Neuronal stem cell (in vitro differentiated cells): Measurements from ENCODE around the gene TGM6.

ENCODE experiments used
- DNase-seq: peaks from one replicate; pipeline ENCODE4 v3.0.0-alpha.2; 2013; ENCODE audit warnings: low spot score
- H2AFZ ChIP-seq: one replicate; pipeline ENCODE4 v1.6.1; 2013; ENCODE audit warnings: mild to moderate bottlenecking, low read length, inconsistent platforms
- H2AK5ac ChIP-seq: 2 replicates; pipeline ENCODE4 v1.6.1; 2013; ENCODE audit warnings: low read depth, mild to moderate bottlenecking, inconsistent platforms, low read length, moderate library complexity, mixed read lengths
- H2BK120ac ChIP-seq: 2 replicates; pipeline ENCODE4 v1.6.1; 2013; ENCODE audit warnings: low read depth, mild to moderate bottlenecking, inconsistent platforms, low read length, moderate library complexity, mixed read lengths
- H2BK12ac ChIP-seq: one replicate; pipeline ENCODE4 v1.6.1; 2013; ENCODE audit warnings: low read length, inconsistent platforms
- H2BK15ac ChIP-seq: 2 replicates; pipeline ENCODE4 v1.6.1; 2013; ENCODE audit warnings: mild to moderate bottlenecking, low read length, inconsistent platforms, mixed read lengths
- H2BK5ac ChIP-seq: one replicate; pipeline ENCODE4 v1.6.1; 2013; ENCODE audit warnings: inconsistent platforms, mild to moderate bottlenecking, low read length, moderate library complexity
- H3K14ac ChIP-seq: one replicate; pipeline ENCODE4 v1.6.1; 2013; ENCODE audit warnings: low read length, inconsistent platforms
- H3K18ac ChIP-seq: 2 replicates; pipeline ENCODE4 v1.6.1; 2013; ENCODE audit warnings: low read length, inconsistent platforms
- H3K23ac ChIP-seq: 2 replicates; pipeline ENCODE4 v1.6.1; 2013; ENCODE audit warnings: low read depth, mild to moderate bottlenecking, mixed read lengths, low read length, inconsistent platforms; ENCODE audit not compliant: poor library complexity
- H3K27ac ChIP-seq: replicated peaks from 3 replicates; pipeline ENCODE4 v1.5.1; 2013; ENCODE audit warnings: low read length, inconsistent platforms
- H3K27me3 ChIP-seq, 3 experiments: 2 replicates each; pipeline ENCODE4 v1.6.1; 2013; ENCODE audit warnings: low read length in 3 of 3, mild to moderate bottlenecking in 2 of 3, inconsistent platforms in 1 of 3, low read depth in 1 of 3, mixed read lengths in 1 of 3, moderate library complexity in 1 of 3; ENCODE audit not compliant: control insufficient read depth in 3 of 3, insufficient read depth in 3 of 3
- H3K36me3 ChIP-seq, 2 donors: replicated peaks in 1 of 2; 2 replicates each; pipeline ENCODE4 v1.6.1; 2013; ENCODE audit warnings: low read length in 2 of 2; ENCODE audit not compliant: control insufficient read depth in 2 of 2, insufficient read depth in 2 of 2
- H3K4ac ChIP-seq: 2 replicates; pipeline ENCODE4 v1.6.1; 2013; ENCODE audit warnings: inconsistent platforms, mild to moderate bottlenecking, low read length, moderate library complexity
- H3K4me1 ChIP-seq, 2 donors: 1 replicate in 1 of 2; 2 replicates in 1 of 2; pipeline ENCODE4 v1.6.1; 2013; ENCODE audit warnings: low read length in 2 of 2, low read depth in 1 of 2; ENCODE audit not compliant: control insufficient read depth in 2 of 2, insufficient read depth in 1 of 2
- H3K4me2 ChIP-seq: one replicate; pipeline ENCODE4 v1.6.1; 2013; ENCODE audit warnings: mild to moderate bottlenecking, low read length, inconsistent platforms; ENCODE audit not compliant: insufficient read depth, poor library complexity, severe bottlenecking
- H3K4me3 ChIP-seq, 2 donors: 2 replicates each; pipeline ENCODE4 v1.5.1; 2013; ENCODE audit warnings: low read length in 2 of 2, mild to moderate bottlenecking in 2 of 2, inconsistent platforms in 1 of 2, moderate library complexity in 1 of 2
- H3K79me1 ChIP-seq: one replicate; pipeline ENCODE4 v1.6.1; 2013; ENCODE audit warnings: low read depth, mild to moderate bottlenecking, inconsistent platforms, low read length, moderate library complexity
- H3K9ac ChIP-seq: one replicate; pipeline ENCODE4 v1.6.1; 2013; ENCODE audit warnings: mild to moderate bottlenecking, low read depth, low read length, inconsistent platforms; ENCODE audit not compliant: poor library complexity
- H3K9me3 ChIP-seq, 2 donors: replicated peaks in 1 of 2; 2 replicates each; pipeline versions ENCODE3 to v1.6.1; 2013; ENCODE audit warnings: low read length in 2 of 2, mild to moderate bottlenecking in 2 of 2, inconsistent platforms in 1 of 2, low read depth in 1 of 2, mixed read lengths in 1 of 2, moderate library complexity in 1 of 2; ENCODE audit not compliant: control insufficient read depth in 2 of 2, insufficient read depth in 1 of 2
- H4K8ac ChIP-seq: one replicate; pipeline ENCODE4 v1.6.1; 2013; ENCODE audit warnings: low read depth, mild to moderate bottlenecking, inconsistent platforms, low read length, moderate library complexity
- H4K91ac ChIP-seq: one replicate; pipeline ENCODE4 v1.6.1; 2013; ENCODE audit warnings: low read length, low read depth, mild to moderate bottlenecking, inconsistent platforms; ENCODE audit not compliant: poor library complexity
- WGBS, 2 donors: extraction: QIAGEN DNeasy Blood & Tissue Kit; methylation state at CpG; one replicate each; pipeline ENCODE4 v1.1.7; 2013; ENCODE audit warnings: missing lambda C conversion rate in 2 of 2, mixed read lengths in 1 of 2; ENCODE audit not compliant: insufficient read length in 2 of 2, insufficient replicate concordance in 1 of 2; ENCODE audit errors: extremely low coverage in 2 of 2; 5-methylcytosine and 5-hydroxymethylcytosine counted together

Gene TGM6

DNA sequence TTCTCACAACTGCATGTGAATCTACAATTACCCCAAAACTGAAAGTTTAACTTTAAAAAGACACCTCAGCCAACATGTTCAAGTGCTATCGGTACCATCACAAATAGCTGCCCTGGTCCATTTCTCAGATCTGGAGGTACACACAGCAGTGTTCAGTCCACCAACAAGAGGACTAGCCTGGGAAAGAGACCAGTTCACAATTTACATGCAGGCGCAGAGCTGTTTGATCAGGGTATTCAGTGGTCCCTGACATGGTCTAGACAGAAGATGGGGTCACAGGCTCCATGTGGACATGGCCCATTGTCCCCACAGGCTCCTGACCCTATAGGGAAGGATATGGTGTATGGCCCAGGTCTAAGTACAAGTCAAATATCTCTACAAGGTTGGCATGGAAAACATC is 15.6 kb upstream of the TGM6 start:
- Histone ChIP-seq H2BK120ac (no peak overlapping the region), H3K9me3 (peaks cover 0 to 2% of the 10 kb centered on the region in 2 donors), H2BK12ac (no peak overlapping the region), H4K8ac (no peak overlapping the region), H3K14ac (no peak overlapping the region), H3K4me1 (no peaks in the 10 kb centered on the region), H3K27ac (no peak overlapping the region), H3K27me3 (no peaks in the 10 kb centered on the region), H3K36me3 (no peaks in the 10 kb centered on the region), H2AK5ac (no peak overlapping the region), H3K4ac (no peak overlapping the region), H3K79me1 (no peaks in the 10 kb centered on the region), H3K4me2 (no peak overlapping the region), H3K4me3 (no peak overlapping the region), H3K18ac (no peak overlapping the region), H2AFZ (no peak overlapping the region), H3K23ac (no peak overlapping the region), H4K91ac (no peak overlapping the region), H2BK5ac (no peak overlapping the region), H3K9ac (no peak overlapping the region), H2BK15ac (no peak overlapping the region)
- WGBS, 2 donors, result no CpG with 5 or more reads among the region's 2 CpGs
- no peak for DNase-seq

DNA sequence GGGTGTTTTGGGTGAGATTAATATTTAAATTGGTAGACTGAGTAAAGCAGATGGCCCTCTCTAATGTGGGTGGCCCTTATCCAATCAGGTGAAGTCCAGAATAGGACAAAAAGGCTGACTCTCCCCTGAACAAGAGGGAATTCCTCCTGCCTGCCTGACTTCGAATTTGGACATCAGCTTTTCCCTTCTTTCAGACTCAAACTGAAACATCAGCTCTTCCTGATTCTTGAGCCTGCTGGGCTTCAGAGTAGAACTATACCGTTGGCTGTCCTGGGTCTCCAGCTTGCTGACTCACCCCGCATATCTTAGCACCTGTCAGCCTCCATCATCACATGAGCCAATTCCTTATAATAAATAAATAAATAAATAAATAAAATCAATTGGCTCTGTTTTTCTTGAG is 15.0 kb upstream of the TGM6 start:
- Histone ChIP-seq H2BK5ac (no peak overlapping the region), H4K8ac (no peak overlapping the region), H2AFZ (no peak overlapping the region), H2BK15ac (no peak overlapping the region), H3K14ac (no peak overlapping the region), H3K18ac (no peak overlapping the region), H2BK120ac (no peak overlapping the region), H3K4ac (no peak overlapping the region), H3K23ac (no peak overlapping the region), H3K27ac (no peak overlapping the region), H3K9ac (no peak overlapping the region), H3K4me3 (no peak overlapping the region), H2BK12ac (no peak overlapping the region), H3K9me3 (peaks cover 0 to 2% of the 10 kb centered on the region in 2 donors), H3K79me1 (no peaks in the 10 kb centered on the region), H2AK5ac (no peak overlapping the region), H3K4me2 (no peak overlapping the region), H4K91ac (no peak overlapping the region), H3K27me3 (no peaks in the 10 kb centered on the region), H3K4me1 (no peaks in the 10 kb centered on the region), H3K36me3 (no peaks in the 10 kb centered on the region)
- no peak for DNase-seq
- WGBS, 2 donors, result no CpG with 5 or more reads among the region's 3 CpGs

DNA sequence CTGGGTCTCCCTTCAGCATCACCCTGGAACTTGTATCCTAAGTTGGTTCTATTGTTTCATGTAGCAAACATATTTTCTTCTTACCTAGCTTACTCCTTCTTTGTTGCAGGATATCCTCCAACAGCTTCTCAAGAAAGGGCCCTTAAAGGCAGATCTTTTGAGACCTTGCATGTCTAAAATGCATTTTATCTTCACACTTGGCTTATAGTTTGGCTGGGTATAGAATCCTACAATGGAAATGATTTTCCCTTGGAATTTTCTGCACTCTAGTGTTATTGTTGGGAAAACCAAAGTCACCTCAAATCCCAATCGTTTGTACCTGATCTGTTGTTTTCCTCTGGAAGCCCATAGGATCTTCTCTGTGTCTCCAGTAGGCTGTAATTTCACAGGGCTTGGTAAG is 12.1 kb upstream of the TGM6 start:
- Histone ChIP-seq H3K4ac (no peak overlapping the region), H4K91ac (no peak overlapping the region), H3K9me3 (no peaks in the 10 kb centered on the region), H2BK12ac (no peak overlapping the region), H3K4me3 (no peak overlapping the region), H2AK5ac (no peak overlapping the region), H2BK120ac (no peak overlapping the region), H2BK5ac (no peak overlapping the region), H4K8ac (no peak overlapping the region), H3K4me2 (no peak overlapping the region), H3K36me3 (no peaks in the 10 kb centered on the region), H3K9ac (no peak overlapping the region), H3K27me3 (no peaks in the 10 kb centered on the region), H3K4me1 (no peaks in the 10 kb centered on the region), H3K23ac (no peak overlapping the region), H3K18ac (no peak overlapping the region), H3K27ac (no peak overlapping the region), H2AFZ (no peak overlapping the region), H3K14ac (no peak overlapping the region), H3K79me1 (no peaks in the 10 kb centered on the region), H2BK15ac (no peak overlapping the region)
- no peak for DNase-seq
- WGBS, 2 donors, result no CpG with 5 or more reads among the region's 1 CpG

DNA sequence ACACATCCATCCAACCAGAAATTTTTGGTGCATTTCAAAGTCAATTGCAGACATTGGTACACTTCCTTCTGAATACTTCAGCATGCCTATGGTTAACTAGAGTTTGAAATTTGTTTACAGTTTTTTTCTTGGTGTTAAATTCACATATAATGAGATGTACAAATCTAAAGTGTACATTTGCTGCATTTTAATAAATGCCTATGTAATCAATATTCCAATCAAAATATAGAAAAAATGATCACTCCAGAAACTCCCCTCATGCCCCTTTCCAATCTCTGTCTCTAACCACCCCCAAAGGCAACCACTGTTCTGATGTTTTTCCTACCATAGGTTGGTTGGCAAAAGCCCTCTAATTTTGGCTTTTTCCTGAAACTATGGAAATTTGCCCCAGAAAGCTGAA is 7.6 kb upstream of the TGM6 start:
- Histone ChIP-seq H3K4me3 (no peak overlapping the region), H3K23ac (no peak overlapping the region), H2AK5ac (no peak overlapping the region), H2AFZ (no peak overlapping the region), H3K14ac (no peak overlapping the region), H2BK12ac (no peak overlapping the region), H3K4me2 (no peak overlapping the region), H3K27me3 (peaks cover 0 to 7% (median 0%) of the 10 kb centered on the region in 3 experiments), H3K9me3 (no peaks in the 10 kb centered on the region), H3K36me3 (no peaks in the 10 kb centered on the region), H3K79me1 (no peaks in the 10 kb centered on the region), H3K4ac (no peak overlapping the region), H3K4me1 (no peaks in the 10 kb centered on the region), H4K8ac (no peak overlapping the region), H2BK15ac (no peak overlapping the region), H2BK5ac (no peak overlapping the region), H3K27ac (no peak overlapping the region), H4K91ac (no peak overlapping the region), H2BK120ac (no peak overlapping the region), H3K18ac (no peak overlapping the region), H3K9ac (no peak overlapping the region)
- no peak for DNase-seq
